HepG2 (cell line): ENCODE results near the gene RBBP8NL. TPM values are rescaled to one million over a fixed set of nuclear protein-coding genes. Genes with fewer than 3 reads are reported as not detected.

Experiments
- CBX2 ChIP-seq, 2 experiments: fragments of 200-600 bp in 1 of 2; sonication (generic); formaldehyde crosslinking in 1 of 2; IDR thresholded peaks; 2 replicates each; pipeline versions ENCODE4 v1.7.0 to v1.8.1; 2018 to 2022; ENCODE audit warnings: low read depth in 2 of 2, low read length in 1 of 2, mild to moderate bottlenecking in 1 of 2, missing genetic modification reagents in 1 of 2
- CENPBD1 ChIP-seq: sonication (generic); formaldehyde crosslinking; IDR thresholded peaks from 2 replicates; pipeline ENCODE4 v1.8.0; 2022; ENCODE audit warnings: missing genetic modification reagents, low read depth, mild to moderate bottlenecking, borderline replicate concordance
- CHCHD3 ChIP-seq: sonication (generic); formaldehyde crosslinking; IDR thresholded peaks from 2 replicates; pipeline ENCODE4 v1.8.0; 2022; ENCODE audit warnings: mild to moderate bottlenecking, missing genetic modification reagents, moderate library complexity
- CTCF ChIP-seq: sonication (generic); formaldehyde crosslinking; IDR thresholded peaks from 2 replicates; pipeline ENCODE4 v1.5.0; 2020; ENCODE audit warnings: mild to moderate bottlenecking, missing genetic modification reagents, moderate library complexity
- DBP ChIP-seq: sonication (generic); formaldehyde crosslinking; IDR thresholded peaks from 2 replicates; pipeline ENCODE4 v1.4.0; 2020; ENCODE audit warnings: missing genetic modification reagents; ENCODE audit errors: not compliant biosample characterization
- FOXK2 ChIP-seq: fragments of 450-650 bp; IDR thresholded peaks from 2 replicates; pipeline ENCODE4 v1.6.1; 2016
- HNF1B ChIP-seq: sonication (generic); formaldehyde crosslinking; IDR thresholded peaks from 2 replicates; pipeline ENCODE4 v1.5.1; 2020; ENCODE audit warnings: mild to moderate bottlenecking, moderate library complexity, missing genetic modification reagents
- KDM5A ChIP-seq: fragments of 200-600 bp; sonication (generic); IDR thresholded peaks from 2 replicates; pipeline ENCODE4 v1.7.0; 2018; ENCODE audit warnings: antibody characterized with exemption, mild to moderate bottlenecking, low read length, borderline replicate concordance
- KDM5B ChIP-seq: sonication (generic); formaldehyde crosslinking; IDR thresholded peaks from 2 replicates; pipeline ENCODE4 v1.4.0; 2020; ENCODE audit warnings: missing genetic modification reagents, mild to moderate bottlenecking, borderline replicate concordance
- POLR2G ChIP-seq: fragments of 200-400 bp; formaldehyde crosslinking; IDR thresholded peaks from 2 replicates; pipeline ENCODE4 v1.6.1; 2018; ENCODE audit warnings: mild to moderate bottlenecking, low read depth, low read length, moderate library complexity
- SCMH1 ChIP-seq: sonication (generic); formaldehyde crosslinking; IDR thresholded peaks from 2 replicates; pipeline ENCODE4 v1.9.0; 2021; ENCODE audit warnings: missing genetic modification reagents, mild to moderate bottlenecking, borderline replicate concordance
- SRY ChIP-seq: sonication (generic); formaldehyde crosslinking; IDR thresholded peaks from 2 replicates; pipeline ENCODE4 v1.8.0; 2022; ENCODE audit warnings: mild to moderate bottlenecking, missing genetic modification reagents
- WIZ ChIP-seq: sonication (generic); formaldehyde crosslinking; IDR thresholded peaks from 2 replicates; pipeline ENCODE4 v1.5.1; 2020; ENCODE audit warnings: mild to moderate bottlenecking, missing genetic modification reagents
- ZBTB33 ChIP-seq: sonication (generic); formaldehyde crosslinking; IDR thresholded peaks from 2 replicates; pipeline ENCODE4 v1.4.0; 2020; ENCODE audit warnings: missing genetic modification reagents
- ZKSCAN1 ChIP-seq: fragments of 150-350 bp; IDR thresholded peaks from 2 replicates; pipeline ENCODE4 v1.6.1; 2014; ENCODE audit warnings: low read length
- ZNF138 ChIP-seq: sonication (generic); formaldehyde crosslinking; IDR thresholded peaks from 2 replicates; pipeline ENCODE4 v1.5.0; 2020; ENCODE audit warnings: mild to moderate bottlenecking, low read depth, missing genetic modification reagents
- ZNF598 ChIP-seq: sonication (generic); formaldehyde crosslinking; IDR thresholded peaks from 2 replicates; pipeline ENCODE4 v1.5.1; 2020; ENCODE audit warnings: mild to moderate bottlenecking, missing genetic modification reagents, borderline replicate concordance
- ZNF615 ChIP-seq: sonication (generic); formaldehyde crosslinking; IDR thresholded peaks from 2 replicates; pipeline ENCODE4 v1.5.0; 2020; ENCODE audit warnings: mild to moderate bottlenecking, missing genetic modification reagents, borderline replicate concordance
- ZNF720 ChIP-seq: sonication (generic); formaldehyde crosslinking; IDR thresholded peaks from 2 replicates; pipeline ENCODE4 v1.4.0; 2020; ENCODE audit warnings: missing genetic modification reagents
- polyA plus RNA-seq, 8 experiments: library from polyadenylated mRNA; depleted of rRNA in 3 of 8; stranded (reverse) in 7 of 8; unstranded in 1 of 8; fragments of >200 nt; fragmentation: Illumina TruSeq in 4 of 8; extraction: Trizol in 4 of 8; gene quantifications; 2 replicates each; pipeline versions ENCODE4 v1.2.1 to v1.2.3, GENCODE V29; 2011 to 2016; ENCODE audit warnings: low read depth in 4 of 8, missing spikeins in 1 of 8, mixed read lengths in 1 of 8; ENCODE audit not compliant: insufficient read depth in 1 of 8
- total RNA-seq, 5 experiments: library from RNA; depleted of rRNA; stranded (reverse); fragments of >200 nt; fragmentation: Illumina TruSeq; extraction: Trizol; gene quantifications; 2 replicates each; pipeline ENCODE4 v1.2.3, GENCODE V29; 2016; ENCODE audit warnings: low read depth in 1 of 5
- TF ChIP-seq, protein P1 (sequence below): IDR thresholded peaks from 2 replicates; pipeline ENCODE4 v1.6.1; 2016; ENCODE audit warnings: mild to moderate bottlenecking, missing biosample characterization, missing genetic modification reagents
- TF ChIP-seq, protein P2 (sequence below): sonication (generic); formaldehyde crosslinking; IDR thresholded peaks from 2 replicates; pipeline ENCODE4 v1.8.0; 2022; ENCODE audit warnings: mild to moderate bottlenecking, missing genetic modification reagents, borderline replicate concordance

RBBP8NL gene
- total and polyA plus RNA-seq, 2 of the 13 experiments (the other 11 are each of a cell fraction or from before 2014, with no cell fraction given) = 0.69 to 0.86 TPM

GRCh38 chr20:62406635-62407176, 20.6 kb downstream of the RBBP8NL start (continued):
- TF ChIP-seq, protein P1, sequence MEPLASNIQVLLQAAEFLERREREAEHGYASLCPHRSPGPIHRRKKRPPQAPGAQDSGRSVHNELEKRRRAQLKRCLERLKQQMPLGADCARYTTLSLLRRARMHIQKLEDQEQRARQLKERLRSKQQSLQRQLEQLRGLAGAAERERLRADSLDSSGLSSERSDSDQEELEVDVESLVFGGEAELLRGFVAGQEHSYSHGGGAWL (CRISPR knock-in tag) = no peak
- TF ChIP-seq, protein P2, sequence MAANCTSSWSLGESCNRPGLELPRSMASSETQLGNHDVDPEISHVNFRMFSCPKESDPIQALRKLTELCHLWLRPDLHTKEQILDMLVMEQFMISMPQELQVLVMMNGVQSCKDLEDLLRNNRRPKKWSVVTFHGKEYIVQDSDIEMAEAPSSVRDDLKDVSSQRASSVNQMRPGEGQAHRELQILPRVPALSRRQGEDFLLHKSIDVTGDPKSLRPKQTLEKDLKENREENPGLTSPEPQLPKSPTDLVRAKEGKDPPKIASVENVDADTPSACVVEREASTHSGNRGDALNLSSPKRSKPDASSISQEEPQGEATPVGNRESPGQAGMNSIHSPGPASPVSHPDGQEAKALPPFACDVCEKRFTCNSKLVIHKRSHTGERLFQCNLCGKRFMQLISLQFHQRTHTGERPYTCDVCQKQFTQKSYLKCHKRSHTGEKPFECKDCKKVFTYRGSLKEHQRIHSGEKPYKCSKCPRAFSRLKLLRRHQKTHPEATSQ (CRISPR knock-in tag) = no peak
- TF ChIP-seq HNF1B (CRISPR knock-in tag) (no peak), ZNF598 (CRISPR knock-in tag) (no peak), KDM5B (no peak), CTCF (CRISPR knock-in tag) (no peak), ZNF138 (CRISPR knock-in tag) (no peak), POLR2G (no peak), ZBTB33 (CRISPR knock-in tag) (no peak), CENPBD1 (CRISPR knock-in tag) (no peak), ZKSCAN1 (no peak), SCMH1 (CRISPR knock-in tag) (no peak), ZNF720 (CRISPR knock-in tag) (no peak), WIZ (CRISPR knock-in tag) (no peak), SRY (no peak), ZNF615 (no peak), DBP (no peak), CBX2 (IDR thresholded peaks at IDR 0.05; ENCODE audit: low read depth, low read length) (no peak), CBX2 (CRISPR knock-in tag; IDR thresholded peaks at IDR 0.05; ENCODE audit: low read depth) (no peak), KDM5A (no peak), CHCHD3 (no peak), FOXK2 (no peak)
